Mesothelial cell of epicardium (in vitro differentiated cells): ENCODE results near the gene C16orf46. TPM values are rescaled to one million over a fixed set of nuclear protein-coding genes. Genes with fewer than 3 reads are reported as not detected.

Experiments
- DNase-seq, 2 experiments: peaks; one replicate each; pipeline ENCODE4 v3.0.0; 2021; ENCODE audit warnings: low spot score in 2 of 2; ENCODE audit not compliant: unreplicated experiment in 2 of 2
- H3K27ac Mint-ChIP-seq: 2 replicates; pipeline ENCODE4 v1.8.0; 2021; ENCODE audit warnings: mixed read lengths
- H3K27me3 Mint-ChIP-seq: 2 replicates; pipeline ENCODE4 v1.8.0; 2021; ENCODE audit warnings: low read depth, mixed read lengths
- H3K36me3 Mint-ChIP-seq: 2 replicates; pipeline ENCODE4 v1.8.0; 2021; ENCODE audit warnings: mixed read lengths
- H3K4me1 Mint-ChIP-seq: 2 replicates; pipeline ENCODE4 v1.8.0; 2021; ENCODE audit warnings: mixed read lengths
- H3K4me3 Mint-ChIP-seq: 2 replicates; pipeline ENCODE4 v1.8.0; 2021; ENCODE audit warnings: mild to moderate bottlenecking, moderate library complexity, mixed read lengths
- H3K9me3 Mint-ChIP-seq: 2 replicates; pipeline ENCODE4 v1.8.0; 2021; ENCODE audit warnings: mixed read lengths
- CTCF ChIP-seq: fragments of 200-600 bp; sonication (generic); IDR thresholded peaks from one replicate; pipeline ENCODE4 v1.5.0; 2021; ENCODE audit warnings: antibody characterized with exemption; ENCODE audit not compliant: unreplicated experiment
- total RNA-seq: library from RNA; stranded (reverse); gene quantifications from 3 replicates; pipeline ENCODE4 v1.2.1, GENCODE V29; 2021

Gene C16orf46
- total RNA-seq, 1 donor from 2014 or later: 0.89 TPM

GRCh38 chr16:81099958-81100357 lies 22.9 kb upstream of the C16orf46 start:
- no peaks in the 10 kb centered on the region for H3K9me3 Mint-ChIP-seq
- no peak for TF ChIP-seq CTCF
- H3K4me3 Mint-ChIP-seq: no peak overlapping the region
- DNase-seq: no peak
- no peaks in the 10 kb centered on the region for H3K36me3 Mint-ChIP-seq
- H3K27ac Mint-ChIP-seq: no peak overlapping the region
- peaks cover 3% of the 10 kb centered on the region for H3K4me1 Mint-ChIP-seq
- no peaks in the 10 kb centered on the region for H3K27me3 Mint-ChIP-seq

- H3K27me3 Mint-ChIP-seq: no peaks in the 10 kb centered on the region
- no peak overlapping the region for H3K27ac Mint-ChIP-seq
- no peaks in the 10 kb centered on the region for H3K36me3 Mint-ChIP-seq
- DNase-seq: no peak
- H3K4me3 Mint-ChIP-seq: no peak overlapping the region
- H3K4me1 Mint-ChIP-seq: peaks cover 10% of the 10 kb centered on the region
- no peaks in the 10 kb centered on the region for H3K9me3 Mint-ChIP-seq
- no peak for TF ChIP-seq CTCF
Observed at GRCh38 chr16:81097230-81097629, 20.2 kb upstream of the C16orf46 start.

- peak overlapping the region; percentile 38 for H3K4me3 Mint-ChIP-seq
- no peak for DNase-seq
- peaks cover 1% of the 10 kb centered on the region for H3K36me3 Mint-ChIP-seq
- H3K27me3 Mint-ChIP-seq: no peaks in the 10 kb centered on the region
- H3K9me3 Mint-ChIP-seq: no peaks in the 10 kb centered on the region
- H3K27ac Mint-ChIP-seq: peak overlapping the region; percentile 36
- H3K4me1 Mint-ChIP-seq: peaks cover 10% of the 10 kb centered on the region
- TF ChIP-seq CTCF: no peak
Observed at GRCh38 chr16:81096715-81097208, 19.7 kb upstream of the C16orf46 start.

GRCh38 chr16:81095953-81096714 lies 19.1 kb upstream of the C16orf46 start, which contains the start of gene GCSH:
GCSH (minus strand) TSS chr16:81096395; CDS start chr16:81096278, 117 bp downstream.
- Mint-ChIP-seq H3K4me1 (peaks cover 10% of the 10 kb centered on the region), H3K27ac (peak within 1 kb of the TSS; percentile 43), H3K9me3 (no peaks in the 10 kb centered on the region), H3K27me3 (no peaks in the 10 kb centered on the region), H3K4me3 (peak within 1 kb of the TSS; percentile 73), H3K36me3 (peaks cover 1% of the 10 kb centered on the region)
- no peak for TF ChIP-seq CTCF
- peak; percentile 97 to 98 for DNase-seq

- peak overlapping the region; percentile 43 for H3K27ac Mint-ChIP-seq
- DNase-seq: no peak
- no peak for TF ChIP-seq CTCF
- H3K4me3 Mint-ChIP-seq: peak overlapping the region; percentile 73
- peaks cover 10% of the 10 kb centered on the region for H3K4me1 Mint-ChIP-seq
- no peaks in the 10 kb centered on the region for H3K27me3 Mint-ChIP-seq
- peaks cover 1% of the 10 kb centered on the region for H3K36me3 Mint-ChIP-seq
- no peaks in the 10 kb centered on the region for H3K9me3 Mint-ChIP-seq
Observed at GRCh38 chr16:81095653-81095952, 18.6 kb upstream of the C16orf46 start.
